Adrenal gland (tissue), 5 donors: ENCODE measurements around the gene HDAC11.
A peak's percentile ranks its signal among the peaks of the same experiment; 100 is the strongest.

Experiments
- CTCF ChIP-seq, 6 experiments: fragments of 450-650 bp in 4 of 6; fragments of 200-600 bp in 2 of 6; sonication (generic) in 1 of 6; IDR thresholded peaks; 1 replicate in 5 of 6; 2 replicates in 1 of 6; pipeline versions ENCODE4 v1.5.1 to v1.8.0; 2016 to 2021; ENCODE audit warnings: antibody characterized with exemption in 6 of 6, mild to moderate bottlenecking in 2 of 6, moderate library complexity in 1 of 6
- POLR2A ChIP-seq, 2 donors: fragments of 450-650 bp; IDR thresholded peaks; one replicate each; pipeline ENCODE4 v1.6.1; 2017; ENCODE audit warnings: antibody characterized with exemption in 2 of 2, mild to moderate bottlenecking in 2 of 2, moderate library complexity in 1 of 2
- donor health status: DM: no; HTN: no; CAD: no.

GRCh38 chr3:13484851-13485590 is 4.9 kb downstream of the HDAC11 start:
- TF ChIP-seq CTCF (IDR thresholded peaks at IDR 0.05), result no peak
- peak in 1 of 2 donors; percentile 62 for TF ChIP-seq POLR2A (IDR thresholded peaks at IDR 0.05)
